ENCODE data around the gene FOXP2. TPM values are rescaled to one million over a fixed set of nuclear protein-coding genes. Genes with fewer than 3 reads are reported as not detected.

The FOXP2 gene
- total and polyA plus RNA-seq, 2 of the 4 experiments (the other 2 are of a cell fraction): 0.89 to 1.1 TPM

GRCh38 chr7:114426824-114427223, 12.2 kb downstream of the FOXP2 start:
- Histone ChIP-seq H3K79me1 (ENCODE audit: low read depth in 1 of 2, low read length in 2 of 2) (no peaks in the 10 kb centered on the region), H4K20me1 (ENCODE audit: insufficient read depth, low read length) (no peaks in the 10 kb centered on the region), H3K27ac (ENCODE audit: insufficient read depth, low read length) (no peak overlapping the region), H2BK20ac (ENCODE audit: low read depth, low read length) (no peak overlapping the region), H2BK15ac (ENCODE audit: low read depth, low read length) (no peak overlapping the region), H3K9ac (ENCODE audit: low read depth, low read length) (no peak overlapping the region), H3K4me3 (ENCODE audit: insufficient read depth, low read depth, low read length) (no peak overlapping the region), H2AK5ac (ENCODE audit: low read depth, low read length) (no peak overlapping the region), H2AK9ac (replicated peaks; ENCODE audit: low read depth, low read length, poor library complexity) (no peak overlapping the region), H3K4me1 (ENCODE audit: control insufficient read depth, insufficient read depth, low read length) (no peaks in the 10 kb centered on the region), H4K5ac (ENCODE audit: low read depth, low read length) (no peak overlapping the region), H3K9me1 (ENCODE audit: insufficient read depth, low read length) (no peaks in the 10 kb centered on the region), H3K27me3 (ENCODE audit: control insufficient read depth, insufficient read depth, low read length) (no peaks in the 10 kb centered on the region), H4K8ac (ENCODE audit: low read depth in 2 of 2, low read length in 2 of 2) (no peak overlapping the region), H3K4ac (ENCODE audit: low read depth, low read length) (no peak overlapping the region), H3K36me3 (ENCODE audit: control insufficient read depth, insufficient read depth, low read length) (no peaks in the 10 kb centered on the region), H4K91ac (ENCODE audit: insufficient read depth, low read depth, low read length) (no peak overlapping the region), H3K14ac (replicated peaks; ENCODE audit: low read depth, low read length) (no peak overlapping the region), H3K9me3 (ENCODE audit: control insufficient read depth, insufficient read depth, low read length) (no peaks in the 10 kb centered on the region), H2AFZ (replicated peaks; ENCODE audit: low read length, poor library complexity) (no peak overlapping the region), H2BK5ac (ENCODE audit: low read depth, low read length, poor library complexity, severe bottlenecking) (no peak overlapping the region), H3K23ac (ENCODE audit: low read depth, low read length) (no peak overlapping the region), H2BK120ac (ENCODE audit: low read depth, low read length) (no peak overlapping the region), H3K4me2 (ENCODE audit: low read depth, low read length) (no peak overlapping the region), H3K56ac (ENCODE audit: extremely low read depth, insufficient read depth, low read length) (no peak overlapping the region), H3K18ac (ENCODE audit: low read depth, low read length) (no peak overlapping the region)
- POLR2A ChIA-PET (ENCODE audit: unreplicated experiment): no interaction called here
- DNase-seq (peak; percentile 36), ATAC-seq (ENCODE audit: low read depth) (peak; percentile 53; the same call in 1 of the 2 replicates)
- dilution Hi-C loops (cut with HindIII; ENCODE audit: low sequenced_read_pairs, unreplicated experiment): no loop called here
- TF ChIP-seq, protein P1, sequence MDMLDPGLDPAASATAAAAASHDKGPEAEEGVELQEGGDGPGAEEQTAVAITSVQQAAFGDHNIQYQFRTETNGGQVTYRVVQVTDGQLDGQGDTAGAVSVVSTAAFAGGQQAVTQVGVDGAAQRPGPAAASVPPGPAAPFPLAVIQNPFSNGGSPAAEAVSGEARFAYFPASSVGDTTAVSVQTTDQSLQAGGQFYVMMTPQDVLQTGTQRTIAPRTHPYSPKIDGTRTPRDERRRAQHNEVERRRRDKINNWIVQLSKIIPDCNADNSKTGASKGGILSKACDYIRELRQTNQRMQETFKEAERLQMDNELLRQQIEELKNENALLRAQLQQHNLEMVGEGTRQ (IDR thresholded peaks at IDR 0.05; ENCODE audit: low read depth, low read length): no peak
- TF ChIP-seq CHD1 (IDR thresholded peaks at IDR 0.05; ENCODE audit: low read depth, low read length) (no peak), CTCF (conservative IDR thresholded peaks at IDR 0.05; ENCODE audit: low read depth, low read length) (peak; percentile 43), MAFK (IDR thresholded peaks at IDR 0.05; ENCODE audit: low read depth, low read length) (no peak), BHLHE40 (IDR thresholded peaks at IDR 0.05; ENCODE audit: low read depth, low read length) (no peak), SMC3 (IDR thresholded peaks at IDR 0.05; ENCODE audit: low read depth, low read length) (peak; percentile 30; the same call in 1 of the 2 replicates), NFE2L2 (IDR thresholded peaks at IDR 0.05; ENCODE audit: low read depth, low read length) (no peak), CEBPB (IDR thresholded peaks at IDR 0.05; ENCODE audit: low read depth, low read length) (no peak), RCOR1 (IDR thresholded peaks at IDR 0.05; ENCODE audit: insufficient replicate concordance, low read length) (no peak), FOS (IDR thresholded peaks at IDR 0.05; ENCODE audit: low read depth, low read length) (no peak), RAD21 (IDR thresholded peaks at IDR 0.05; ENCODE audit: low read length) (peak; percentile 35; the same call in 1 of the 2 replicates)
- TF ChIP-seq, protein P2, sequence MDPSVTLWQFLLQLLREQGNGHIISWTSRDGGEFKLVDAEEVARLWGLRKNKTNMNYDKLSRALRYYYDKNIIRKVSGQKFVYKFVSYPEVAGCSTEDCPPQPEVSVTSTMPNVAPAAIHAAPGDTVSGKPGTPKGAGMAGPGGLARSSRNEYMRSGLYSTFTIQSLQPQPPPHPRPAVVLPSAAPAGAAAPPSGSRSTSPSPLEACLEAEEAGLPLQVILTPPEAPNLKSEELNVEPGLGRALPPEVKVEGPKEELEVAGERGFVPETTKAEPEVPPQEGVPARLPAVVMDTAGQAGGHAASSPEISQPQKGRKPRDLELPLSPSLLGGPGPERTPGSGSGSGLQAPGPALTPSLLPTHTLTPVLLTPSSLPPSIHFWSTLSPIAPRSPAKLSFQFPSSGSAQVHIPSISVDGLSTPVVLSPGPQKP (IDR thresholded peaks at IDR 0.05; ENCODE audit: borderline replicate concordance, low read depth, low read length): no peak
- intact Hi-C loops (cut with micrococcal nuclease): loop anchor here (1.0 to 5.0 kb wide), 4 partner anchors 110 to 1425 kb away; no protein-coding TSS in a partner anchor
- CTCF ChIA-PET: interaction anchor here (0.5 to 2.2 kb wide), 16 partner anchors 8 to 1423 kb away, joined by 3 to 16 read pairs (median 4); partner anchors contain the start of gene FOXP2
- no TSS peak for BruUV-seq (replicated peaks)
- no CpG with 5 or more reads among the region's 4 CpGs for whole genome bisulfite sequencing, 2 experiments (ENCODE audit: extremely low coverage in 2 of 2, insufficient read length in 1 of 2)
- in situ Hi-C loops (cut with MboI; ENCODE audit: low sequenced_read_pairs): no loop called here

Data from IMR-90 (cell line).